Upper lobe of left lung (tissue), 6 donors: ENCODE measurements around the gene ZBTB48. TPM values are rescaled to one million over a fixed set of nuclear protein-coding genes. Genes with fewer than 3 reads are reported as not detected.

ENCODE experiments used
- ATAC-seq, 2 donors: fragments of 200-7000 bp; cut with Tn5 transposase; one replicate each; pipeline ENCODE4 v1.9.1; 2022; ENCODE audit warnings: mild to moderate bottlenecking in 2 of 2, moderate library complexity in 2 of 2; ENCODE audit not compliant: low FRiP score in 2 of 2
- DNase-seq, 2 donors: peaks; one replicate each; pipeline ENCODE4 v3.0.0-alpha.2; 2019 to 2020
- H3K27ac ChIP-seq, 4 donors: fragments of 200-600 bp; sonication (generic); one replicate each; pipeline ENCODE4 v1.5.1; 2016 to 2019
- H3K27me3 ChIP-seq, 4 donors: fragments of 200-600 bp; sonication (generic); one replicate each; pipeline ENCODE4 v1.5.1; 2017 to 2019
- H3K36me3 ChIP-seq, 4 donors: fragments of 200-600 bp; sonication (generic); one replicate each; pipeline ENCODE4 v1.5.1; 2016 to 2019
- H3K4me1 ChIP-seq, 4 donors: fragments of 200-600 bp; sonication (generic); one replicate each; pipeline ENCODE4 v1.5.1; 2018 to 2019
- H3K4me3 ChIP-seq, 4 donors: fragments of 200-600 bp; sonication (generic); one replicate each; pipeline ENCODE4 v1.5.1; 2017 to 2019; ENCODE audit warnings: mild to moderate bottlenecking in 2 of 4, moderate library complexity in 1 of 4
- H3K9me3 ChIP-seq, 4 donors: fragments of 200-600 bp; sonication (generic); one replicate each; pipeline ENCODE4 v1.5.1; 2018 to 2019
- CTCF ChIP-seq, 6 experiments: fragments of 450-650 bp in 4 of 6; fragments of 200-600 bp in 2 of 6; sonication (generic) in 2 of 6; IDR thresholded peaks; one replicate each; pipeline ENCODE4 v1.5.1; 2016 to 2019; ENCODE audit warnings: antibody characterized with exemption in 6 of 6
- EP300 ChIP-seq, 4 donors: sonication (generic); formaldehyde crosslinking; IDR thresholded peaks; one replicate each; pipeline ENCODE4 v1.5.1; 2017; ENCODE audit warnings: antibody characterized with exemption in 4 of 4, control low read depth in 2 of 4
- POLR2A ChIP-seq, 4 donors: fragments of 450-650 bp; IDR thresholded peaks; one replicate each; pipeline ENCODE4 v1.5.1; 2016 to 2017; ENCODE audit warnings: antibody characterized with exemption in 4 of 4, mild to moderate bottlenecking in 2 of 4
- POLR2AphosphoS5 ChIP-seq, 2 donors: sonication (generic); formaldehyde crosslinking; IDR thresholded peaks; one replicate each; pipeline ENCODE4 v1.5.1; 2017; ENCODE audit warnings: antibody characterized with exemption in 2 of 2
- WGBS, 2 donors: methylation state at CpG; one replicate each; pipeline ENCODE4 v1.1.5; 2017 to 2018; 5-methylcytosine and 5-hydroxymethylcytosine counted together
- total RNA-seq, 6 donors: library from RNA; depleted of rRNA in 4 of 6; stranded (reverse); fragments of >200 nt in 4 of 6; gene quantifications; one replicate each; pipeline versions ENCODE4 v1.1.0 to v1.2.1, GENCODE V29; 2016 to 2021
- donor health status: DM: no; HTN: no; CAD: no; lungs with moderate emphysema.
- donor health status: DM: no; HTN: yes; CAD: no; lungs with severe emphysema.

Gene ZBTB48
- total RNA-seq, 6 donors from 2014 or later: 16.2 to 56.6 (median 36.9) TPM

GRCh38 chr1:6535214-6535613 is 44.6 kb upstream of the ZBTB48 start:
- Histone ChIP-seq H3K4me3 (no peak overlapping the region), H3K4me1 (peaks cover 0 to 7% (median 0%) of the 10 kb centered on the region in 4 donors), H3K27ac (no peak overlapping the region), H3K9me3 (no peaks in the 10 kb centered on the region), H3K36me3 (peaks cover 17 to 67% (median 33%) of the 10 kb centered on the region in 4 donors), H3K27me3 (no peaks in the 10 kb centered on the region)
- DNase-seq (no peak), ATAC-seq (no peak)
- 88 to 92% methylated on average over 4 of the region's 4 CpGs for WGBS, 2 donors
- TF ChIP-seq POLR2A (IDR thresholded peaks at IDR 0.05): no peak

GRCh38 chr1:6536291-6536690 is 43.5 kb upstream of the ZBTB48 start:
- Histone ChIP-seq H3K36me3 (peaks cover 14 to 66% (median 30%) of the 10 kb centered on the region in 4 donors), H3K27ac (no peak overlapping the region), H3K9me3 (no peaks in the 10 kb centered on the region), H3K4me3 (no peak overlapping the region), H3K4me1 (peaks cover 0 to 7% (median 0%) of the 10 kb centered on the region in 4 donors), H3K27me3 (no peaks in the 10 kb centered on the region)
- WGBS, 2 donors: 97 to 100% methylated on average over 4 of the region's 5 CpGs
- TF ChIP-seq POLR2AphosphoS5 (IDR thresholded peaks at IDR 0.05): no peak
- no peak for TF ChIP-seq EP300 (IDR thresholded peaks at IDR 0.05)
- no peak for TF ChIP-seq CTCF (IDR thresholded peaks at IDR 0.05)
- no peak for TF ChIP-seq POLR2A (IDR thresholded peaks at IDR 0.05)
- no peak for DNase-seq
- no peak for ATAC-seq

- ATAC-seq (no peak), DNase-seq (no peak)
- Histone ChIP-seq H3K9me3 (no peaks in the 10 kb centered on the region), H3K4me1 (peaks cover 0 to 7% (median 0%) of the 10 kb centered on the region in 4 donors), H3K36me3 (peaks cover 6 to 64% (median 24%) of the 10 kb centered on the region in 4 donors), H3K27ac (no peak overlapping the region), H3K27me3 (no peaks in the 10 kb centered on the region), H3K4me3 (no peak overlapping the region)
- no peak for TF ChIP-seq POLR2AphosphoS5 (IDR thresholded peaks at IDR 0.05)
- no peak for TF ChIP-seq EP300 (IDR thresholded peaks at IDR 0.05)
- TF ChIP-seq POLR2A (IDR thresholded peaks at IDR 0.05): no peak
- TF ChIP-seq CTCF (IDR thresholded peaks at IDR 0.05): no peak
- 57 to 60% methylated on average over 3 of the region's 3 CpGs for WGBS, 2 donors
These were observed 40.8 kb upstream of the ZBTB48 start for GRCh38 chr1:6538956-6539355.

GRCh38 chr1:6544831-6545230 is 35.0 kb upstream of the ZBTB48 start:
- TF ChIP-seq POLR2AphosphoS5 (IDR thresholded peaks at IDR 0.05) (no peak), EP300 (IDR thresholded peaks at IDR 0.05) (no peak), CTCF (IDR thresholded peaks at IDR 0.05) (no peak), POLR2A (IDR thresholded peaks at IDR 0.05) (no peak)
- H3K36me3 ChIP-seq: peaks cover 9 to 90% (median 64%) of the 10 kb centered on the region in 4 donors
- 72 to 77% methylated on average over 3 of the region's 3 CpGs for WGBS, 2 donors

GRCh38 chr1:6545276-6546112 is 34.3 kb upstream of the ZBTB48 start:
- TF ChIP-seq POLR2AphosphoS5 (IDR thresholded peaks at IDR 0.05) (no peak), EP300 (IDR thresholded peaks at IDR 0.05) (no peak), CTCF (IDR thresholded peaks at IDR 0.05) (no peak), POLR2A (IDR thresholded peaks at IDR 0.05) (no peak)
- peak overlapping the region in 1 of 4 donors; percentile 35 for H3K27ac ChIP-seq
- ATAC-seq: no peak
- no peak overlapping the region for H3K4me3 ChIP-seq
- 56 to 61% methylated on average over 10 of the region's 10 CpGs for WGBS, 2 donors
- H3K36me3 ChIP-seq: peaks cover 9 to 95% (median 68%) of the 10 kb centered on the region in 4 donors
- H3K4me1 ChIP-seq: peaks cover 0 to 18% (median 8%) of the 10 kb centered on the region in 4 donors
- no peaks in the 10 kb centered on the region for H3K9me3 ChIP-seq
- no peak for DNase-seq
- no peaks in the 10 kb centered on the region for H3K27me3 ChIP-seq

More at GRCh38 chr1:6544831-6545230, 35.0 kb upstream of the ZBTB48 start:
- Histone ChIP-seq H3K4me1 (peaks cover 0 to 18% (median 8%) of the 10 kb centered on the region in 4 donors), H3K27ac (no peak overlapping the region), H3K27me3 (no peaks in the 10 kb centered on the region), H3K9me3 (no peaks in the 10 kb centered on the region), H3K4me3 (no peak overlapping the region)
- DNase-seq (no peak), ATAC-seq (no peak)
